Activated CD4-positive, CD25-positive, alpha-beta regulatory T cell (primary cell): ENCODE measurements around the gene C17orf67.

ENCODE experiments used
- DNase-seq, 4 experiments: peaks; one replicate each; lab custom pipeline; 2025; lab: John Stamatoyannopoulos, UW

C17orf67 gene, protein sequence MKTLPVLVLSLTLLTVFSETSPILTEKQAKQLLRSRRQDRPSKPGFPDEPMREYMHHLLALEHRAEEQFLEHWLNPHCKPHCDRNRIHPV

DNA sequence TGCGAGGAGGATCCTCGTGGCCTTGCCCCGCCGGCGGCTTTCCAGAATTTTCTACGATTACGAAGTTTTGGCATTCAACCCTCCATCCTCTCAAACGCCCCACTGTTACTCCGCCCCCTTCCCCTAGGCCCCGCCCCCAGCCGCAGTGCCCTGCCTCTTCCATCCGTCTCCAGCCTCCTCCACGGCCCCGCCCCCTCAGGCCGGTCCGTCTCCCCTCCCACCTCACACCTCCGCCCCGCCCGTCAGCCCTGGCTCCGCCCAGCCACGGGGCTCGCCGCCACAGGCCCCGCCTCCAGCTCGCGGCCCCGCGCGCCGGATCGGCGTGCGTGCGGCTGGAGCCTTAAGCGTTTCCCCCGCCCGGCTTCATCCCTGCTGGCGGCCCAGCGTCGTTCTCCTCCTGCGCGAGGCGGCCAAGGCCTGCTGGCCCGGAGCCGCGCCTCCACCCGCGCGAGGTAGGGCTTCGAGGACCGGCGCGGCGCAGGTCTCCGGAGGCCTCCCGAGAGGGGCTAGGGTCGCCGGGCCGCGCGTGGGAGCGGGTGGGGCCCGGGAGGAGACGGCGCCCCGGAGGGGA lies at the start of gene C17orf67, which contains the start of gene DGKE:
TSS of gene C17orf67 (minus strand) at position 112 of the 571 bp plus-strand sequence. CDS start 18,110 bp downstream, outside the sequence.
TSS of gene DGKE (plus strand) at position 343 of the 571 bp plus-strand sequence. CDS start 645 bp downstream, outside the sequence.
- peak; percentile 94 to 98 (median 98) for DNase-seq

DNA sequence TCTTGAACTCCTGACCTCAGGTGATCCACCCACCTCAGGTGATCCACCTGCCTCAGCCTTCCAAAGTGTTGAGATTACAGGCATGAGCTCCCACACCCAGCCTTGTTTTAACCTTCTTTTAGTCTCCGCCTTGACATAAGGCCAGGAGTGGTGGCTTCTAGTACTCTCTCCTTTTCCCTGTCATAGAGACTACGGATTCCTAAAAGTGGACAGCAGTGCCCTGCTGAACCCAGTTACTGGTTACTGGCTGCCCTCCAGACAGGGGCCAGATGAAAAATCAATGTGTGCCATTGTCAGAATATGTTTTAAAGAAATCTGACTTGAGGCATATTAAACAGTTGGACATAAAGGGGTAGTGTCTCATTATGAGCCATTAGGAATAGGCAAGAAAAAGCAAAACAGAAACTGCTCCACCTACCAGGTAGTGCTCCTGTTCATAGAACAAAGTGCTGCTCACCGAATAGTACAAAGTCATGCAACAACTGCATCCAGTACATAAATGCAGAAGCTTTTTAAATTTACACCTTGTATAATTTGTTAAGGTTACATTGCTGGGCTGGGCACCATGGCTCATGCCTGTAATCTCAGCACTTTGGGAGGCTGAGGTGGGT lies 48.1 kb upstream of the C17orf67 start:
- no peak for DNase-seq

DNA sequence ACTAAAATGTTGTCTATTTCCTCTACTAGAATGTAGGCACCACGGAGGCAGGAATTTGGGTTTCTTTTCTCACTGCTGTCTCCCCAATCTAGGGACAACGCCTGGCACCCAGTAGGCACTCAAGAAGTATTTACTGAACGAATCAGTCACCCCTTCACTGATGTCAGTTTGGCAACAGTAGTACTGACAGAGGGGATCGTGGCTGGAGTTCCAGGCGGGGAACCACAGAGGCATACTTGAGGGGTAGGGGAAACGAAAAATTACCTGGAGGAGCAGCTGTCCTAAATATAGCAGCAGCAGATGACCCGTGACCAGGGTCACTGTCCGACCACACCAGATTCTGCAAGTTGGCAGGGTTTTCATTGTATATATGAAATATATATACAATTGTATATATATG lies 46.9 kb upstream of the C17orf67 start:
- DNase-seq = no peak

DNA sequence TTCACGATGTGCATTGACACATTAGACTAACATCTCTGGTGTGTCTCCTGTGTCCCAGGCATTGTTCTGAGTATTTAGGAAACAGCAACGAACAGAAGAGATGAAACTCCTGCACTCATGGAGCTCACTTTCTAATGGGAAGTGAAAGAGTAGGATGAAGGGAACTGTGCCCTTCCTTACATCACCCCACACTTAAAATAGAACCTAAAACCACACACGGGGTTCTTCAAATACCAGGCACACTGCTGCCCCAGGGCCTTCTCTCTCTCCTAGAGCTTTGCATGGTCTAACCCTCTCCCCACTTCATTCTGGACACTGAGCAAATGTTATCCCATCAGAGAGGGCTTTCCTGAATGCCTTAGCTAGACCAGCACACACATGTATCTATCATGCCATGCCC lies 46.4 kb upstream of the C17orf67 start:
- DNase-seq = no peak

DNA sequence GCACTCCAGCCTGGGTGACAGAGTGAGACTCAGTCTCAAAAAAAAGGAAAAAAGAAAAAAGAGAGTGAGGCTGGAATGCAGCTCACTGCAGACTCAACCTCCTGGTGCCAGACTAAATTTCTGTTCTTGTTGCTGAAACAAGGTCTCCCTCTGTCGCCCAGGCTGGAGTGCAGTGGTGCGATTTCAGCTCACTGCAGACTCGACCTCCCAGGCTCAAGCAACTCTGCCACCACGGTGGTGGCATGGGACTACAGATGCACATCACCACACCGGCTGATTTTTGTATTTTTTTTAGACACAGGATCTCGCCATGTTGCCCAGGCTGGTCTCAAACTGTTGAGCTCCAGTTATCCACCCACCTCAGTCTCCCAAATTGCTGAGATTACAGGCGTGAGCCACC lies 45.6 kb upstream of the C17orf67 start:
- no peak for DNase-seq

DNA sequence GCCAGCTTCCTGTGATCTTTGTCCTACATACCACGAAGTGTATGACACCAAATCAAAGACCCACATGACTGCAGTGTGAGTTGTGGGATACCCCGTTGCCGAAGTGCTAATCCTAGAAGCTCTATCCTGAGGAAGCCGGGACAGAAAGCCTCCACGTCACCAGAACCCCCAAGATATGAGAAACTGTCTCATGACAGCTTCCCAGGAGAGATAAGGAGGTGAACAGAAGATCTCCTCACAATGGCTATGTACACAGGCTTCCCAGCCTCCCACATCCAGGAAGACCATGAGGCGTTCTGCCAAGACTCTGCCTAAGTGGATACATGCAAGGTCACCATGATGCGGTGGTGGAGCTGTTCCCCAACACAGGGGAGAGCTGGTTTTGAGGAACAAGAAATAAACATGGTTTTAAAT lies 43.1 kb upstream of the C17orf67 start:
- DNase-seq = no peak

DNA sequence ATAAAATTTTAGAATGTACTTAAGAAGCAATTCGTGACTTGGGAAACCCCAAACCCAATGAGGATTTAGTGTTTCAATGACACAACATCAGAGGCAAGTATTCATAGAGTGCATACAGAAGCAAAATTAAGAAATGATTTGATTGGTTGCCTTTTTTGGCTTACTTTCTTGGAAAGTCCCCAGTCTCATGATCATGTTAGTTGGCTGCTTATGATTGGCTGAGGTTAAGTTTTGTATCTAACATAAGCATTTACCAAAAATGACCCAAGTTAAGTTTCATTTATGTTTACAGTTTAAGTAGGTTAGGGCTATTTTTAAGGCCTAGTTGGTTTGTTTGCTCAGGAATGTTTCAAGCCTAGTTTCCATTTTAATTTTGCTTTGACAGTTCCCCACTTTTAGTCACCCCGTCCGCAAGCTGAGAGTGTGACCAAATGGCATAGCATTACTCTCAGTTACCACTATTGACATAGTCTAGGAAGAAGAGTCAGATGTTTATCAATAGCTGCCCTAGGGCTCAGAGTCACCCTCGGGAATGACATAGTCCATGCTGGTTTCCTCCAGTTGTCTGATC lies 36.4 kb upstream of the C17orf67 start:
- DNase-seq = no peak

DNA sequence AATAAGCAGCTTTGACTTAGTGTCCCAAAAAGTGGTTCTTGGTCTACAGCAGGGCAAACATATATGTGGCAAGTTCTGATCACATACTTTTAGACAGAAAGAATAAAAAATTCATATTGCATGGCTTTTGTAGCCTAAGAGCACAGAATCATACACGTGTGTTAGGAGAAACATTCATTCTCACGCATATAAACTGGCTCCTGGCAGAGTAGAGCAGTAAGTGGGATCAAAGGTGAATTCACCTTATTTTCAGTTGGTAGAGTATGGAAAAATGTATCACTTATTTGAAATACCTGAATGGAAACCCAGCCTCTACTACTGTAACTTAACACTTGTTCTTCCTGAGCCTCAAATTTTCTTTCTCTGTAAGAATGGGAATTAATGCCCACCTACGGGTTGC lies 35.0 kb upstream of the C17orf67 start:
- no peak for DNase-seq

DNA sequence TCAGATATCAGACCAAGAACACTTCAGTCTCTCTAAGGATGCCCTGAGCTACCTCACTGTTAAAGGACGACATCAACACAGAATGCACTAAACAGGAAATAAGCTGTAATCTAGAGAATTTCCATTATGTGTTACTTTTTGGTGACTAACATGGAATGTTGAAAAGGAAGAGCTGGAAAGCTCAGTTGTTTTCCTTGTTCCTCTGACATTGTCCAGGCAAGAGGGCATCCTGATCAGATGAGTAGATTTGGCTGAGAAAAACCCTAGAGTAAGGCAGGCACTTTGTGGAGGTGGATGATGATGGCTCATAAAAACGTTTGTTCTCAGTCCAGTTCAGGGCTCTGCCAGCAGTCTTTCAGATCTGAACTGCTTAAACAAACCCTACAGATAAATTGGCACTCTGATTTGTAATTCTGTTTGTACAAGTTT lies 34.2 kb upstream of the C17orf67 start:
- DNase-seq = no peak

DNA sequence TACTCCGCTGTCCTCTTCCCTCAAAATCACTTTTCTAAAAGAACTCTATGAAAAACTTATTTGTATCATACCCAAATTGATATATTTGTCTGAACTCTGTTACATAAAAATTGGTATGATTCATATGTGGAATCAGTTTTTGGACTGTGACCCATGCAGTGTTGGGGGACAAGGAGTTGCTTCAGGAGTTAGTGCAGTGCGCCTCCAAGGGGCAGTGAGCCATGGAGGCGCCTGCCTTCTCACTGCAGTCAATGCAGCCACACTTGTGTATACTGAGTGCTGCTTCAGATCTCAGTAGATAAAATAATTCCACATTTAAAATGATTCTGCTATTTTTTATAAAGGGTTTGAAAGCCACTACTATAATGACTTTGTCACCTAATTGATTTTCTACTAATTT lies 32.8 kb upstream of the C17orf67 start:
- DNase-seq = no peak

DNA sequence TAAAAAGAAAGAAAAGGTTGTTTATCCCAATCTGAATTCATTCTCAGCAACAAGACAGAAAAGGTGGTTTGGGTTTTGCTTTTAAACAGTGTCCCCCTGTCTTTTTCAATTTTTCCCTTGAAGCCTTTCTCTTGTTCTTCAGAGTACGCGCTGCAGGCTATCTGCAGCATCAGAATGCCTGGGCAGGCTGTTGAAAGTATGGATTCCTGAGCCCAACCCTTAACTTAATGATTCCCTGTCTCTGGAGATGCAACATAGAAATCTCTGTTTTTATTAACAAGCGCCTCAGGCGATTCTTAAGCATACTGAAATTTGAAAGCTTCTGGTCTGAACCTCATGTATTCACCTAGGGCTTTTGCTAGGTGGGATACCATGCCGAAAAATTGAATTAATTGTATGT lies 32.4 kb upstream of the C17orf67 start:
- no peak for DNase-seq

DNA sequence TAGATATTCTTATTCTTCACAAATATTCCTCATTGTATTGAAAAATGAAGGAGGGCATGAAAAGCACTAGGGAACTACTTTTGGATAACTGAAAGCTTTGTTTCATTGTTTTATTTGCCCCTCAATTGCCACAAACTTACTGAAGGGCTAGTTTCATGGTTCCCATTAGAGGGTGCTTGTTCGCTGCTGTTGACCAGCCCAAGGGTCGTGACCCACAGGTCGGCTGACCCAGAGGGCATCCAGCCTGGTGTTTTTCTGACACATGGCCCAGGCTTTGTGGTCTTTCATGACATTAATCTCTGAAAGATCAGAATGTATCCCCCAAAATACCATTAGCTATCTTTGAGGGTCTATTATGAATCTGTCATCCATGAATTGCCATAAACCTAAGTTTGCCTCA lies 30.3 kb upstream of the C17orf67 start:
- DNase-seq = no peak

DNA sequence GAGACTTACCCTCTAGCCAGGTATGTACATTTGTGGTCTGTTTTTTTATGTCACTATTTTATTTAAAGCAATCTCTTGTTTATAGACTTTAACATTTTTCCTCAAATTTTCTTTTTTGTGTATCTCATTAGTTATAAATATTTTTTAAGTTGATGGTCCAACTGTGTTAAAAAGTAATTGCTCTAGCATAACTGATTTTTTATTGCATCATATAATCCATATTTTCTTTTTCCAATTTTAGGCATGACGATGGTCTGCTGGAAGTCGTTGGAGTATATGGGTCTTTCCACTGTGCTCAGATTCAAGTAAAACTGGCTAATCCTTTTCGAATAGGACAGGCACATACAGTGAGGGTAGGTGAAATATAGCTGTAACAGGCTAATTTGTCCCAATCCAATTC lies 28.2 kb upstream of the C17orf67 start:
- DNase-seq = no peak

DNA sequence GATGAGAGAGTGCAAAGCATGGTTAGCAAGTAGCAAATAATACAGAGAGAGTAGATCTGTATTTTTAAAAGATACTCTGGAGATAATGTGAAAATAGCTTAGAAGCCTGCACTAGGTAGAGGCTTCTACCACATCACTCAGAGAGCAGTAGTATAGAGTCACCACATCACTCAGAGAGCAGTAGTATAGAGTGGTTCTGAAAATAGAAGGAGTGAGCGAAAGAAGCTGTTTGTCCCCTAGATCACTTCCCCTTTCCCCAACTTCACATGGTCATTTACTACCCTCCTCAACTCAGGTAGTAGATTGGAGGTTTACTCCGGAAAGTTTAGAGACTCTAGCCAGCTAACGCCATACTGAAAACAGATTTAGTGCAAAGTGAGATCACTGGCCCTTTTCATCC lies 17.3 kb upstream of the C17orf67 start:
- no peak for DNase-seq

DNA sequence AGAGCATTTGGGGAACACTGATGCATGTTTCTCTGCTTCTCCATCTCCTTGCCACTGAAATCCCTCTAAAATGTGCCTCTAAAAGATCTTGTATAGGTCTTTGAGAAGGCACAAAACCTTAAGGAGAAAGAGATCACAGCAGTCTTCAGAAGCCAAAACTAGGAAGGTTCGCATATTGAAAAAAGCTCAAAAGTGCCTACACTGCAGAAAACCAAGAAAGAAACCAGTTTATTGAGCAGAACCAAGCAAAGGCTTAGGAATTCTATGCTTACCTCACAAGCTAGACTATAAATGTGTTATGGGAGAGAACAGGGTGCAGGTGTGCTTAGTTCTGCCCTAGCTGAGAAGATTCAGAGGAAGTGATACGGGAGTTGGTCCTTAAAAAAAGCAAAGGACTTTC lies 16.9 kb upstream of the C17orf67 start:
- no peak for DNase-seq

DNA sequence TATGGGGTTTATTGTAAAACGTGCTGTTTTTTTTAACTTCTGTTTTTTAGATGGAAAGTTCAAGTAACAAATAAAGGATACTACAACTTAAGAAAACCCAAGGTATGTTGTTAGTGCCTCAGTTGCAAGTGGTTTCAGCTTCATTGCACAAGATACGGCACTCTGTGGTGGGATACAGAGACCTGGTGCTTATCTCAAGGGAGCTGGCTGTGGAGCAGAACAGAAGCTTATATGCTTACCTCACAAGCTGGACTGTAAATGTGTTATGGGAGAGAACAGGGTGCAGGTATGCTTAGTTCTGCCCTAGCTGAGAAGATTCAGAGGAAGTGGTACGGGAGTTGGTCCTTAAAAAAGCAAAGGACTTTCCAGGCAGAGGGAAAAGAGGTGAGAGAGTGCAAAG lies 15.4 kb upstream of the C17orf67 start:
- DNase-seq = no peak

DNA sequence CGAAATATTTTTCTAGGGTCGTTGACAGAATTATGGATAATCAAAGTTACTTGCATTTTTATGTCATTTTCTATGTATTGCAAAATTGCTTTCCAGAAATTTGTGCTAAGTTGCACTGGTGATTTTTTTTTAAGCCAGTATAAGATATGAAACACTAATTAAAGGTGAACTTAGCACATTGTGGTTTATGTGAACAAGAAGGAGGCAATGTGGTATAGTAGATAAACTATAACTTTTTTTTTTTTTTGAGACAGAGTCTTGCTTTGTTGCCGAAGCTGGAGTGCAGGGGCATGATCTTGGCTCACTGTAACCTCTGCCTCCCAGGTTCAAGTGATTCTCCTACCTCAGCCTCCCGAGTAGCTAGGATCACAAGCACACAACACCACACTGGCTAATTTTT lies 13.4 kb upstream of the C17orf67 start:
- DNase-seq = no peak

DNA sequence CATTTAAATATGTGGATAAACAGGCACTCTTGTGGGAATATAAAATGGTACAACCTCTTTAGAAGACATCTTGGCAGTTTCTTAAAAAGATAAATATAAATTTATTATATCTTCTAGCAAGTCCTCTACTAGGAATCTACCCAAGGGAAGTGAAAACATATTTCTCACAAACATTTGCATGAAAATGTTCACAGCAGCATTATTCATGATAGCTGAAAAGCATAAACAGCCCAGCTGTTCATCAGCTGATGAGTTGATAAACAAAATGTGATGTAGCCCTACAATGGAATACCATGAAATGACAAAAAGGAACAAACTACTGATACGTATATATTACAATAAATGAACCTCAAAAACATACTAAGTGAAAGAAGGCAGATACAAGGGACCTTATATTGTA lies 12.2 kb upstream of the C17orf67 start:
- DNase-seq = no peak

DNA sequence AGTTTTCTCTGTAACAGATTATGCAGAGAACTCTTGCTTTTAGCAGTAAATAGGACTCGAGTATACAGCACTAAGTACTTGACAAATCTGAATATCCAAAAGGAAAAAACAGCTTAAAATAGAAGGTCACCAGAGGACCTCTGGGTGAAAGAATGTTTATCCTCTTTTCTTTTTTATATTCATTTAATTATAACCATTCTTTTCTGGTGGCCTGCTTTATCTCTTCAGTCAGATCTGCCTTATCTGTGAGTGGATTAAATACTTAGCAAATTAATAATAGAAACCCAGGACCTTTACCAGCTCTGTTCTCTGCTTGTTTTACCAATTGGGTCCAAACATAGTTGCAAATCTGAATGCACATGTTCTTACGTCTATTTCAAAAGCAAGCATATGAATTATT lies 8.9 kb upstream of the C17orf67 start:
- no peak for DNase-seq

DNA sequence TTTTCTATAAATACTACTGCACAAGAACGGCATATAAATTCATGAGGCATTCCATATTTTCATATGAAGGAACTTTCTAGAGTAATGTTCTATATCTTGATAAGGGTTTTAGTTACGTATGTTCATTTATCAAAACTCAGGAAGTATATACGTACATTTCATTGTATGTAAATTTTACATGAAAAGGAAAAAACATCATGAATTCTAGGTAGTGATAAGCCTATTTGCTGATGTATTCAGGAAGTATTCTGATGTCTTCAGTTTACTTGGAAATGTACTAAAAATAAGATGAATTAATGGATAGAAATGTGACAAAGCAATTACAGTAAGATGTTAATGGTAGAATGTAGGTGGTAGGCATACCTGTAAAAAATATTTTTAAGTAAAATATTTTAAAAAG lies 5.0 kb upstream of the C17orf67 start:
- DNase-seq = no peak

DNA sequence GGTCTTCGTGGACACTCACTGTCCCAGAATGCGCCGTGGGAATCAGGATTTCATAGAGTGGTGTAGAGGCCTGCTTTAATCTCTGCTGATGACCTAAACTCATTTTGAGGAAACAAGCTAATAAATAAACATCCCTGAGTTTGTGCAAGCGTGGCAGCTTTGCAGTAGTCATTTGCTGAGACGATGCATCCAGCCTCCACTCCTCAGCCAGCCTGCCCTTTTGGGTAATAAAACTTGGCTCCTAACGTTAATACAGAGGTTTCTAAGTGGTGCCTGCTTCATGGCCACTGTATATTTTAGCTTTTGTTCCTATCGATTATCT lies 1.5 kb upstream of the C17orf67 start:
- no peak for DNase-seq

DNA sequence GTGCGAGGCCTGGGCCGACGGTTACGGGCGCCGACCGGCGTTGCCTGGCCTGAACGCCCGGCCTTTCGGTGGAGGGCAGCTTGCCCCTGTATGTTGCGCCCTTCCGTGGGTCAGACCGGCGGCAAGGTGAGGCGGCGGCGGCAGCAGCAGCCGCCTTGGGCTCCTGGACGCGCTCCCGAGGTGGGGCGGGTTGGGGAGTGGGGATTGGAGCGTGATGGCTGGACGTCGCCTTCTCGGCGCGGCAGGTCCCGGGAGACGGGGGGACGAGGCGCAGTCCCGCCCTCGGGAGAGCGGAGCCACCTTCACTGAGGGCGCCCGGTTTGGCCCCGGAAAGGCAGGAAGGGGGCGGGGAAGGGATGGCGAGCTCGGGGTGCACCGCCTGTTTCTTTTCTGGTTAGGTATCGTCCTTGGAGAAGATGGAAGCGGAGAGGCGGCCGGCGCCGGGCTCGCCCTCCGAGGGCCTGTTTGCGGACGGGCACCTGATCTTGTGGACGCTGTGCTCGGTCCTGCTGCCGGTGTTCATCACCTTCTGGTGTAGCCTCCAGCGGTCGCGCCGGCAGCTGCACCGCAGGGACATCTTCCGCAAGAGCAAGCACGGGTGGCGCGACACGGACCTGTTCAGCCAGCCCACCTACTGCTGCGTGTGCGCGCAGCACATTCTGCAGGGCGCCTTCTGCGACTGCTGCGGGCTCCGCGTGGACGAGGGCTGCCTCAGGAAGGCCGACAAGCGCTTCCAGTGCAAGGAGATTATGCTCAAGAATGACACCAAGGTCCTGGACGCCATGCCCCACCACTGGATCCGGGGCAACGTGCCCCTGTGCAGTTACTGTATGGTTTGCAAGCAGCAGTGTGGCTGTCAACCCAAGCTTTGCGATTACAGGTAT lies 902 bp upstream of the C17orf67 start:
- peak; percentile 52 to 63 (median 58) for DNase-seq
